ENCODE measurements around the gene WIPF2.

DNA sequence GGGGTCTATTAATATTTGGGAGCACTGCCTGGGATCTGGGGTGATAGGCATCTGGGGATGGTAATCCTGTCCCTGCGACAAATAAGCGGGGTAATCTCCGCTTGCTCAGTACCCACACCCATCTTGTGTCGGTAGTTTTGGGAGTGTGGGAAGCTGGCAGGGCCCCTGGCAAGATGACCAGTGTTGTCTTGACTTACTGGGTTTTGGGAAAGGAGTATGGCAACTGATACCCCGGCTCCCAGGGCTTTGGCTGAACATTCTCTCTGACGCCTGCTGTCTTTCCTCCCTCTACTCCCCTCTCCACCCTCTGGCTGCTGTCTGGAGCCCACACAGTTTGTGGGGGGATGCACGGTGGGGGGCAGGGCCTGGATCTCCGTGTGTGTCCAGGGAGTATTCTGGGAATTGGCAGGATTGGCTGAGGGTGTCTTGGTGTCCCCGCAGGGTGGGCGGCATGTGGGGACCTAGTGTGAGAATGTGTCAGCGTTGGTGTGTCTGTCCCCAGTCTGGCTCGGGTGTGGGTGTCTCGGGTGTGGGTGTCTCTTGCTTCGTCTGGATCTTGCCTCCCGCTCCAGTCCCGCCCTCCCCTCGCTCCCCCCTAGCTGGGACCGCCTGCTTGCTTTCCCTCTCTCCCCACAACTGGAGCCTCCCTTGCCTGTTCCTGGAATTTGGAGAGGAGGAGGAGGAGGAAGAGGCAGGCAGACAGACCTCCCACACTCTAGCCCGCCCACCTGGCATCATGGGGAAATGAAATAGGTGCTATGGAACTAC, 101.8 kb downstream of the WIPF2 start:
- TF ChIP-seq, protein P1, sequence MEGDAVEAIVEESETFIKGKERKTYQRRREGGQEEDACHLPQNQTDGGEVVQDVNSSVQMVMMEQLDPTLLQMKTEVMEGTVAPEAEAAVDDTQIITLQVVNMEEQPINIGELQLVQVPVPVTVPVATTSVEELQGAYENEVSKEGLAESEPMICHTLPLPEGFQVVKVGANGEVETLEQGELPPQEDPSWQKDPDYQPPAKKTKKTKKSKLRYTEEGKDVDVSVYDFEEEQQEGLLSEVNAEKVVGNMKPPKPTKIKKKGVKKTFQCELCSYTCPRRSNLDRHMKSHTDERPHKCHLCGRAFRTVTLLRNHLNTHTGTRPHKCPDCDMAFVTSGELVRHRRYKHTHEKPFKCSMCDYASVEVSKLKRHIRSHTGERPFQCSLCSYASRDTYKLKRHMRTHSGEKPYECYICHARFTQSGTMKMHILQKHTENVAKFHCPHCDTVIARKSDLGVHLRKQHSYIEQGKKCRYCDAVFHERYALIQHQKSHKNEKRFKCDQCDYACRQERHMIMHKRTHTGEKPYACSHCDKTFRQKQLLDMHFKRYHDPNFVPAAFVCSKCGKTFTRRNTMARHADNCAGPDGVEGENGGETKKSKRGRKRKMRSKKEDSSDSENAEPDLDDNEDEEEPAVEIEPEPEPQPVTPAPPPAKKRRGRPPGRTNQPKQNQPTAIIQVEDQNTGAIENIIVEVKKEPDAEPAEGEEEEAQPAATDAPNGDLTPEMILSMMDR (IDR thresholded peaks at IDR 0.05): no peak
- TF ChIP-seq POLR2A (IDR thresholded peaks at IDR 0.05): peak; percentile 45
- TF ChIP-seq EP300 (IDR thresholded peaks at IDR 0.05): no peak

Measured in ovary (tissue), 3 donors.